SK-N-MC (cell line): ENCODE measurements around the gene MIDN.

Experiments
- EZH2 ChIP-seq: fragments of 200-600 bp; sonication (generic); IDR thresholded peaks from one replicate; pipeline ENCODE4 v1.6.1; 2017; ENCODE audit warnings: antibody characterized with exemption
- FOXP2 ChIP-seq: optimal IDR thresholded peaks from 2 replicates; pipeline ENCODE3; 2011; ENCODE audit warnings: mild to moderate bottlenecking, moderate library complexity; ENCODE audit not compliant: insufficient read depth; ENCODE audit errors: extremely low read length, control extremely low read depth
- POLR2AphosphoS5 ChIP-seq: IDR thresholded peaks from 2 replicates; pipeline ENCODE4 v1.6.1; 2012; ENCODE audit warnings: mild to moderate bottlenecking, low read depth, low read length, borderline replicate concordance

- no peak for TF ChIP-seq EZH2
- TF ChIP-seq POLR2AphosphoS5 = no peak
- no peak for TF ChIP-seq FOXP2
These were observed 41.4 kb upstream of the MIDN start for GRCh38 chr19:1206864-1207450.
